ENCODE results near the gene NEBL.

DNA sequence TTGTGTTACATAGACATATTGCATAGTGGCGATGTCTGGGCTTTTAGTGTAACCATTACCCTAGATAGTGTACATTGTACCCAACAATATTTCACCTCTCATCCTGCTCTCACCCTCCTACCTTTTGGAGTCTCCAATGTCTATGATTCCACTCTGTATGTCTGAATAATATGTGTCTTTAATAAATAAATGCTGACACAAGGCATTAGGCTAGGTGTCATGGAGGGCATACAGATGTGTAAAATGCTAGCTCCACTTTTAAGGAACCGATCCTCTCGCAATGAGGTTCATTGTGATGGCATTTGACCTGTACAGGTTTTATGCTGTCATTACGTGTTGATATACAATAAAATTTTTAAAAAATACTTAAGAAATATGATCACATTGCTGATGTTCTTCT, 74.3 kb downstream of the NEBL start:
- no peak for TF ChIP-seq PML (IDR thresholded peaks at IDR 0.05; ENCODE audit: low read length)
- TF ChIP-seq GABPA (tag; conservative IDR thresholded peaks at IDR 0.05; ENCODE audit: low read depth), result no peak
